HepG2 (cell line): ENCODE results near the gene ZACN. TPM values are rescaled to one million over a fixed set of nuclear protein-coding genes. Genes with fewer than 3 reads are reported as not detected.

Experiments
- ATAC-seq: fragments of 200-7000 bp; cut with Tn5 transposase; 3 replicates; pipeline ENCODE4 v1.9.1; 2020; ENCODE audit warnings: mild to moderate bottlenecking, moderate library complexity
- Bru-seq: library from RNA; stranded (reverse); fragments of 400-500 nt; gene quantifications from one replicate; lab custom pipeline; 2021; lab: Mats Ljungman, UMichigan
- BruChase-seq, 2 experiments: library from RNA; stranded (reverse); fragments of 400-500 nt; gene quantifications; one replicate each; lab custom pipeline; 2021; lab: Mats Ljungman, UMichigan
- BruUV-seq: library from RNA; stranded (reverse); fragments of 400-500 nt; replicated peaks from 2 replicates; lab custom pipeline; 2021; lab: Mats Ljungman, UMichigan
- CTCF ChIA-PET: fragments of 300-600 bp; formaldehyde crosslinking; extraction: SDS; loops from one replicate; lab custom pipeline; 2021; ENCODE audit warnings: low total read pairs, inconsistent platforms, low intra/inter-chr PET ratio; lab: Yijun Ruan, JAX
- POLR2A ChIA-PET: fragments of 350-600 bp; sonication (Branson Sonifier 250); formaldehyde crosslinking; loops from one replicate; lab custom pipeline; 2020; ENCODE audit warnings: antibody characterized with exemption, inconsistent platforms; lab: Yijun Ruan, JAX
- DNase-seq: peaks from one replicate; pipeline ENCODE4 v3.0.0-alpha.2; 2015; ENCODE audit warnings: low spot score
- FAIRE-seq: peaks from 3 replicates; lab custom pipeline; 2011; peaks lifted over from hg19 to GRCh38; lab: Jason Lieb, UNC
- H2AFZ ChIP-seq: one replicate; pipeline ENCODE4 v1.6.1; 2011; ENCODE audit warnings: low read length, inconsistent platforms
- H3K27ac ChIP-seq: fragments of 300-600 bp; 3 replicates; pipeline ENCODE4 v1.8.0; 2011; ENCODE audit warnings: mixed run types, mild to moderate bottlenecking, mixed read lengths, low read length, inconsistent platforms; ENCODE audit not compliant: insufficient read depth; ENCODE audit errors: extremely low read length
- H3K27me3 ChIP-seq, 2 experiments: fragments of 200-600 bp in 1 of 2; 2 replicates in 1 of 2; 3 replicates in 1 of 2; pipeline versions ENCODE4 v1.6.0 to v1.8.0; 2011; ENCODE audit warnings: low read length in 2 of 2, mild to moderate bottlenecking in 2 of 2, moderate library complexity in 2 of 2, inconsistent platforms in 1 of 2; ENCODE audit not compliant: insufficient read depth in 2 of 2, control insufficient read depth in 1 of 2
- H3K36me3 ChIP-seq, 2 experiments: fragments of 200-600 bp in 1 of 2; replicated peaks in 1 of 2; 2 replicates in 1 of 2; 3 replicates in 1 of 2; pipeline versions ENCODE4 v1.5.1 to v1.8.0; 2011; ENCODE audit warnings: low read length in 2 of 2, inconsistent platforms in 1 of 2; ENCODE audit not compliant: insufficient read depth in 2 of 2, control insufficient read depth in 1 of 2
- H3K4me1 ChIP-seq: 2 replicates; pipeline ENCODE4 v1.5.1; 2012; ENCODE audit warnings: low read length, inconsistent platforms; ENCODE audit not compliant: insufficient read depth
- H3K4me2 ChIP-seq: 2 replicates; pipeline ENCODE4 v1.6.0; 2011; ENCODE audit warnings: low read depth, low read length, inconsistent platforms
- H3K4me3 ChIP-seq, 3 experiments: fragments of 200-600 bp in 1 of 3; sonication (generic), shearing (Covaris generic) in 1 of 3; replicated peaks in 1 of 3; 2 replicates each; pipeline ENCODE4 v1.5.1; 2011 to 2016; ENCODE audit warnings: low read length in 3 of 3, inconsistent platforms in 2 of 3, low read depth in 2 of 3, mild to moderate bottlenecking in 2 of 3, control low read depth in 1 of 3, mixed read lengths in 1 of 3; ENCODE audit not compliant: insufficient read depth in 1 of 3
- H3K79me2 ChIP-seq: one replicate; pipeline ENCODE4 v1.6.1; 2011; ENCODE audit warnings: low read length, inconsistent platforms; ENCODE audit not compliant: insufficient read depth
- H3K9ac ChIP-seq: 2 replicates; pipeline ENCODE4 v1.6.0; 2011; ENCODE audit warnings: mild to moderate bottlenecking, low read depth, low read length, inconsistent platforms; ENCODE audit not compliant: insufficient read depth
- H3K9me3 ChIP-seq: 2 replicates; pipeline ENCODE4 v1.5.1; 2012; ENCODE audit warnings: mild to moderate bottlenecking, low read length
- H4K20me1 ChIP-seq: 2 replicates; pipeline ENCODE4 v1.6.0; 2011; ENCODE audit warnings: inconsistent platforms, mild to moderate bottlenecking, low read length, moderate library complexity; ENCODE audit not compliant: insufficient read depth
- CCDC6 ChIP-seq: sonication (generic); formaldehyde crosslinking; IDR thresholded peaks from 2 replicates; pipeline ENCODE4 v1.8.1; 2022; ENCODE audit warnings: mild to moderate bottlenecking, missing genetic modification reagents, moderate library complexity
- GTF3A ChIP-seq: sonication (generic); formaldehyde crosslinking; conservative IDR thresholded peaks from 2 replicates; pipeline ENCODE4 v1.4.0; 2020; ENCODE audit warnings: mild to moderate bottlenecking, missing genetic modification reagents
- MXI1 ChIP-seq: IDR thresholded peaks from 3 replicates; pipeline ENCODE4 v1.6.1; 2012; ENCODE audit warnings: low read depth, low read length, inconsistent platforms, borderline replicate concordance
- NKX3-1 ChIP-seq: sonication (generic); formaldehyde crosslinking; IDR thresholded peaks from 2 replicates; pipeline ENCODE4 v1.5.0; 2020; ENCODE audit warnings: missing genetic modification reagents
- RBM22 ChIP-seq: fragments of 200-400 bp; formaldehyde crosslinking; optimal IDR thresholded peaks from 2 replicates; pipeline ENCODE3; 2017; ENCODE audit warnings: mild to moderate bottlenecking, low read length, moderate library complexity
- SALL1 ChIP-seq: sonication (generic); formaldehyde crosslinking; IDR thresholded peaks from 2 replicates; pipeline ENCODE4 v1.8.0; 2022; ENCODE audit warnings: mild to moderate bottlenecking, missing genetic modification reagents
- SSRP1 ChIP-seq: IDR thresholded peaks from 2 replicates; pipeline ENCODE4 v1.6.1; 2016; ENCODE audit warnings: control low read depth
- TCF12 ChIP-seq, 2 experiments: fragments of 450-650 bp in 1 of 2; sonication (generic) in 1 of 2; formaldehyde crosslinking in 1 of 2; IDR thresholded peaks; 2 replicates each; pipeline versions ENCODE4 v1.6.1 to v1.8.0; 2017 to 2022; ENCODE audit warnings: antibody characterized with exemption in 1 of 2, mild to moderate bottlenecking in 1 of 2, missing genetic modification reagents in 1 of 2, moderate library complexity in 1 of 2
- ZNF296 ChIP-seq: sonication (generic); formaldehyde crosslinking; conservative IDR thresholded peaks from 2 replicates; pipeline ENCODE4 v1.5.0; 2020; ENCODE audit warnings: mild to moderate bottlenecking, missing genetic modification reagents
- WGBS: methylation state at CpG from one replicate; pipeline ENCODE4 v1.1.6; 2017; ENCODE audit warnings: low lambda C conversion rate; 5-methylcytosine and 5-hydroxymethylcytosine counted together
- in situ Hi-C: cut with HindIII; loops from 2 replicates; pipeline ENCODE4 v1.10.0; 2017; ENCODE audit warnings: low pct_unique_long_range_greater_than_20kb; ENCODE audit not compliant: extremely low pct_ligation_motif_present
- intact Hi-C: fragments of 100-400 bp; cut with micrococcal nuclease; formaldehyde crosslinking; loops from one replicate; pipeline ENCODE4 v1.10.0; 2022; ENCODE audit not compliant: unreplicated experiment
- long read RNA-seq, 2 experiments: library from RNA in 1 of 2; library from polyadenylated mRNA in 1 of 2; stranded (forward) in 1 of 2; unstranded in 1 of 2; transcript quantifications; one replicate each; pipeline ENCODE4 v2.0.0, GENCODE V29; 2019 to 2022
- polyA minus RNA-seq, 3 experiments: library from RNA; depleted of rRNA, polyadenylated mRNA; stranded (reverse); fragments of >200 nt; gene quantifications; 2 replicates each; pipeline ENCODE4 v1.2.3, GENCODE V29; 2011; ENCODE audit warnings: low replicate concordance in 1 of 3
- polyA plus RNA-seq, 8 experiments: library from polyadenylated mRNA; depleted of rRNA in 3 of 8; stranded (reverse) in 7 of 8; unstranded in 1 of 8; fragments of >200 nt; fragmentation: Illumina TruSeq in 4 of 8; extraction: Trizol in 4 of 8; gene quantifications; 2 replicates each; pipeline versions ENCODE4 v1.2.1 to v1.2.3, GENCODE V29; 2011 to 2016; ENCODE audit warnings: low read depth in 4 of 8, missing spikeins in 1 of 8, mixed read lengths in 1 of 8; ENCODE audit not compliant: insufficient read depth in 1 of 8
- total RNA-seq, 5 experiments: library from RNA; depleted of rRNA; stranded (reverse); fragments of >200 nt; fragmentation: Illumina TruSeq; extraction: Trizol; gene quantifications; 2 replicates each; pipeline ENCODE4 v1.2.3, GENCODE V29; 2016; ENCODE audit warnings: low read depth in 1 of 5
- TF ChIP-seq, protein P1 (sequence below): sonication (generic); formaldehyde crosslinking; IDR thresholded peaks from 2 replicates; pipeline ENCODE4 v1.5.1; 2020; ENCODE audit warnings: missing genetic modification reagents, mild to moderate bottlenecking, borderline replicate concordance
- TF ChIP-seq, protein P2 (sequence below): conservative IDR thresholded peaks from 2 replicates; pipeline ENCODE4 v1.6.1; 2018; ENCODE audit warnings: missing genetic modification reagents
- TF ChIP-seq, protein P3 (sequence below): IDR thresholded peaks from 2 replicates; pipeline ENCODE4 v1.6.1; 2016; ENCODE audit warnings: missing genetic modification reagents, missing compliant biosample characterization
- TF ChIP-seq, protein P4 (sequence below): sonication (generic); formaldehyde crosslinking; IDR thresholded peaks from 2 replicates; pipeline ENCODE4 v1.5.0; 2020; ENCODE audit warnings: missing genetic modification reagents

Gene ZACN
- total RNA-seq (2016; rRNA removed; fragmentation: Illumina TruSeq; extraction: Trizol): 0.15 TPM in 1 of 2 replicates, not detected in the other
- total RNA-seq (2016; cell fraction: cytosol; rRNA removed; fragmentation: Illumina TruSeq; extraction: Trizol; ENCODE audit: low read depth): not detected in 2 replicates
- not detected in 2 replicates for total RNA-seq (2016; cell fraction: insoluble cytoplasmic fraction; rRNA removed; fragmentation: Illumina TruSeq; extraction: Trizol)
- total RNA-seq (2016; cell fraction: membrane; rRNA removed; fragmentation: Illumina TruSeq; extraction: Trizol): not detected in 2 replicates
- not detected in 2 replicates for total RNA-seq (2016; cell fraction: nucleus; rRNA removed; fragmentation: Illumina TruSeq; extraction: Trizol)
- polyA plus RNA-seq (2011; rRNA removed): 0.04 and 0.11 TPM in 2 replicates
- polyA plus RNA-seq (2011; cell fraction: cytosol; rRNA removed): not detected in 2 replicates
- polyA plus RNA-seq (2011; cell fraction: nucleus; rRNA removed): 0.06 and 0.07 TPM in 2 replicates
- polyA plus RNA-seq (2012): 0.17 and 1.1 TPM in 2 replicates
- not detected in 2 replicates for polyA plus RNA-seq (2016; cell fraction: cytosol; fragmentation: Illumina TruSeq; extraction: Trizol; ENCODE audit: low read depth)
- 0.08 TPM in 1 of 2 replicates, not detected in the other for polyA plus RNA-seq (2016; cell fraction: insoluble cytoplasmic fraction; fragmentation: Illumina TruSeq; extraction: Trizol; ENCODE audit: low read depth)
- polyA plus RNA-seq (2016; cell fraction: membrane; fragmentation: Illumina TruSeq; extraction: Trizol; ENCODE audit: low read depth): not detected in 2 replicates
- not detected in 2 replicates for polyA plus RNA-seq (2016; cell fraction: nucleus; fragmentation: Illumina TruSeq; extraction: Trizol; ENCODE audit: insufficient read depth, low read depth)
- not detected in 2 replicates for polyA minus RNA-seq (2011; rRNA and poly(A)+ RNA removed; ENCODE audit: low replicate concordance)
- 0.35 TPM in 1 of 2 replicates, not detected in the other for polyA minus RNA-seq (2011; cell fraction: cytosol; rRNA and poly(A)+ RNA removed)
- not detected in 2 replicates for polyA minus RNA-seq (2011; cell fraction: nucleus; rRNA and poly(A)+ RNA removed)
- not detected for Bru-seq, nascent RNA
- not detected for BruChase-seq, experiment 1, labeled RNA remaining after a 6-hour chase
- not detected for BruChase-seq, experiment 2, labeled RNA remaining after a 2-hour chase
- long read RNA-seq, experiment 1, partial matches to known transcripts: 0 of 3 reads
- long read RNA-seq, experiment 1, other reads (novel, unspliced or antisense): 3 of 3 reads
- long read RNA-seq, experiment 2: 0 reads

DNA sequence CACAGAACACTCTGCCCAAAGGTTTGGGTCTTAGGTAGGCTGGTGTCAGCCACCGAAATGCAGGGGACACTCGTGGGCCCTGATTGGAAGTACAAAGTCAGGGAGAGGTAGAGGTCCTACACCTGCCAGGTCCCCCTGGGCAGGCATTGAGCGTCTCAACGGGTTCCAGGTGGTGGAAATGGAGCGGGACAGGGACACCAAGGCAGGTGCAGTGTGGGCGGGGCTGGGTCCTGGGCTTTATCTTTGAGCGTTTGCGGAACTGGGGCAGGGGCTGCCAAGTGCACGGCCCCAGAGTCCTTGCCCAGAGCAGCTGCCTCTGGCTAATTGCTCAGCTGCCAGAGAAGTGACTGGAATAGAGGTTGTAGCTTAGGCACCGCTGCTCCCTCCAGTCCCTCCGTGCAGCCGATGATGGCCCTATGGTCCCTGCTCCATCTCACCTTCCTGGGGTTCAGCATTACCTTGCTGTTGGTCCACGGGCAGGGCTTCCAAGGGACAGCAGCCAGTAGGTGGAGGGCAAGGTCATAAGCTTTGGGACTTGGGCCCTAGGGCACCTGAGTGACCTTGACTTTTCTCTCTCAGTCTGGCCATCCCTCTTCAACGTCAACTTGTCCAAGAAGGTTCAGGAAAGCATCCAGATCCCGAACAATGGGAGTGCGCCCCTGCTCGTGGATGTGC, at the start of gene ZACN:
ZACN (plus strand) TSS at position 323 of the 675 bp plus-strand sequence; CDS start at position 406, 83 bp downstream.
- no peak within 1 kb of the TSS for H3K4me2 ChIP-seq
- ChIA-PET CTCF (no interaction called here), POLR2A (interaction anchor here (1.1 to 1.5 kb wide), 3 partner anchors 13 to 40 kb away, joined by 3 to 5 read pairs (median 3); partner anchors contain the start of gene EXOC7)
- 50% methylated on average over 15 of the region's 17 CpGs for WGBS
- no peaks in the 10 kb centered on the region for H3K9me3 ChIP-seq
- no peak within 1 kb of the TSS for H2AFZ ChIP-seq
- H3K4me1 ChIP-seq: peaks cover 36% of the 10 kb centered on the region
- 0 out of 2 replicates have a peak, but pooled peaks cover 8% of the 10 kb centered on the region for H4K20me1 ChIP-seq
- intact Hi-C loops: loop anchor here (2.0 kb wide), 1 partner anchor 24 kb away; the partner anchor contains the start of gene EXOC7
- no peak for FAIRE-seq
- no peak within 1 kb of the TSS for H3K27ac ChIP-seq
- no TSS peak for BruUV-seq
- in situ Hi-C loops: no loop called here
- peaks cover 24 to 51% of the 10 kb centered on the region in 2 experiments; a peak in 4 of 5 replicates for H3K27me3 ChIP-seq
- H3K79me2 ChIP-seq: no peaks in the 10 kb centered on the region
- peaks cover 2% of the 10 kb centered on the region in 2 experiments; a peak in 2 of 5 replicates for H3K36me3 ChIP-seq
- no peak for DNase-seq
- no peak within 1 kb of the TSS for H3K9ac ChIP-seq
- ATAC-seq: no peak
- no peak within 1 kb of the TSS for H3K4me3 ChIP-seq
- TF ChIP-seq RBM22 (no peak), SSRP1 (CRISPR knock-in tag) (0 out of 2 replicates have a peak, but pooled peaks have one; percentile 21), MXI1 (no peak), GTF3A (CRISPR knock-in tag) (no peak), CCDC6 (CRISPR knock-in tag) (0 out of 2 replicates have a peak, but pooled peaks have one; percentile 55), TCF12 (IDR thresholded peaks at IDR 0.05) (no peak), TCF12 (CRISPR knock-in tag; IDR thresholded peaks at IDR 0.05) (0 out of 2 replicates have a peak, but pooled peaks have one; percentile 26), ZNF296 (CRISPR knock-in tag) (no peak), NKX3-1 (no peak), SALL1 (CRISPR knock-in tag) (no peak)
- TF ChIP-seq, protein P1, sequence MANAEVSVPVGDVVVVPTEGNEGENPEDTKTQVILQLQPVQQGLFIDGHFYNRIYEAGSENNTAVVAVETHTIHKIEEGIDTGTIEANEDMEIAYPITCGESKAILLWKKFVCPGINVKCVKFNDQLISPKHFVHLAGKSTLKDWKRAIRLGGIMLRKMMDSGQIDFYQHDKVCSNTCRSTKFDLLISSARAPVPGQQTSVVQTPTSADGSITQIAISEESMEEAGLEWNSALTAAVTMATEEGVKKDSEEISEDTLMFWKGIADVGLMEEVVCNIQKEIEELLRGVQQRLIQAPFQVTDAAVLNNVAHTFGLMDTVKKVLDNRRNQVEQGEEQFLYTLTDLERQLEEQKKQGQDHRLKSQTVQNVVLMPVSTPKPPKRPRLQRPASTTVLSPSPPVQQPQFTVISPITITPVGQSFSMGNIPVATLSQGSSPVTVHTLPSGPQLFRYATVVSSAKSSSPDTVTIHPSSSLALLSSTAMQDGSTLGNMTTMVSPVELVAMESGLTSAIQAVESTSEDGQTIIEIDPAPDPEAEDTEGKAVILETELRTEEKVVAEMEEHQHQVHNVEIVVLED (CRISPR knock-in tag): no peak
- TF ChIP-seq, protein P2, sequence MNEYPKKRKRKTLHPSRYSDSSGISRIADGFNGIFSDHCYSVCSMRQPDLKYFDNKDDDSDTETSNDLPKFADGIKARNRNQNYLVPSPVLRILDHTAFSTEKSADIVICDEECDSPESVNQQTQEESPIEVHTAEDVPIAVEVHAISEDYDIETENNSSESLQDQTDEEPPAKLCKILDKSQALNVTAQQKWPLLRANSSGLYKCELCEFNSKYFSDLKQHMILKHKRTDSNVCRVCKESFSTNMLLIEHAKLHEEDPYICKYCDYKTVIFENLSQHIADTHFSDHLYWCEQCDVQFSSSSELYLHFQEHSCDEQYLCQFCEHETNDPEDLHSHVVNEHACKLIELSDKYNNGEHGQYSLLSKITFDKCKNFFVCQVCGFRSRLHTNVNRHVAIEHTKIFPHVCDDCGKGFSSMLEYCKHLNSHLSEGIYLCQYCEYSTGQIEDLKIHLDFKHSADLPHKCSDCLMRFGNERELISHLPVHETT: no peak
- TF ChIP-seq, protein P3, sequence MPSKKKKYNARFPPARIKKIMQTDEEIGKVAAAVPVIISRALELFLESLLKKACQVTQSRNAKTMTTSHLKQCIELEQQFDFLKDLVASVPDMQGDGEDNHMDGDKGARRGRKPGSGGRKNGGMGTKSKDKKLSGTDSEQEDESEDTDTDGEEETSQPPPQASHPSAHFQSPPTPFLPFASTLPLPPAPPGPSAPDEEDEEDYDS (CRISPR knock-in tag): no peak
- TF ChIP-seq, protein P4, sequence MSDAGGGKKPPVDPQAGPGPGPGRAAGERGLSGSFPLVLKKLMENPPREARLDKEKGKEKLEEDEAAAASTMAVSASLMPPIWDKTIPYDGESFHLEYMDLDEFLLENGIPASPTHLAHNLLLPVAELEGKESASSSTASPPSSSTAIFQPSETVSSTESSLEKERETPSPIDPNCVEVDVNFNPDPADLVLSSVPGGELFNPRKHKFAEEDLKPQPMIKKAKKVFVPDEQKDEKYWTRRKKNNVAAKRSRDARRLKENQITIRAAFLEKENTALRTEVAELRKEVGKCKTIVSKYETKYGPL (CRISPR knock-in tag): no peak
